NB4 (cell line): ENCODE results near the gene TMEM184A.

Experiments used
- CTCF ChIP-seq: IDR thresholded peaks from one replicate; pipeline ENCODE4 v1.5.1; 2012; ENCODE audit warnings: low read depth, low read length
- POLR2A ChIP-seq: IDR thresholded peaks from 2 replicates; pipeline ENCODE4 v1.6.1; 2011; ENCODE audit warnings: mild to moderate bottlenecking; ENCODE audit not compliant: insufficient read length; ENCODE audit errors: extremely low read depth

DNA sequence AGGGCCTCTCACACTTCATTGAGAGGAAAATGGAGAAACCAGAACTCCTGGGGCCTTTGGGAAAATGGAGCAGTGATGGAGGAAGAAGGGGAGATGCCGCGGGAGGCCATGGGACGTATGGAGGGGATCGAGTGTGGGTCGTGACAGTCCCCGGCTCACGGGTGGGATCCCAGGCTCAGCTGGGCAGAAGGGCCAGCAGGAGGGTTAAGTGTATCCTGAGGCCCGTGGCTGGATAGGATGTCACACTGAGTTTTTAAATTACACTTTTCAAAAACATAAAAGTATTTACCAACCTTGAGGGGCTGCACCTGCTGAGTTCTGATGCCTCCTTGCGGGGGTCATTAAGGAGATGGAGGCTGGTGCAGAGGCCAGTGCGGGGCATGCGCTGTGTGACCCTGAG lies 41.8 kb upstream of the TMEM184A start:
- no peak for TF ChIP-seq POLR2A
- TF ChIP-seq CTCF = no peak
